GM12878 (cell line): ENCODE results near the gene PRC1. TPM values are rescaled to one million over a fixed set of nuclear protein-coding genes. Genes with fewer than 3 reads are reported as not detected.
A peak's percentile ranks its signal among the peaks of the same experiment; 100 is the strongest.

ENCODE experiments used
- ATAC-seq: fragments of 200-7000 bp; cut with Tn5 transposase; 3 replicates; pipeline ENCODE4 v1.9.1; 2020; ENCODE audit warnings: mild to moderate bottlenecking, moderate library complexity
- BruUV-seq: library from RNA; stranded (reverse); fragments of 400-500 nt; replicated peaks from 2 replicates; lab custom pipeline; 2021; lab: Mats Ljungman, UMichigan
- CTCF ChIA-PET: fragments of 300-600 bp; sonication (Branson Sonifier 250); formaldehyde crosslinking; extraction: SDS; loops from one replicate; lab custom pipeline; 2021; ENCODE audit warnings: inconsistent platforms; lab: Yijun Ruan, JAX
- POLR2A ChIA-PET: fragments of 350-600 bp; formaldehyde crosslinking; extraction: SDS; loops from one replicate; lab custom pipeline; 2021; ENCODE audit warnings: inconsistent platforms; lab: Charles Lee
- RAD21 ChIA-PET: fragments of 300-600 bp; sonication (Branson Sonifier 250); formaldehyde crosslinking; loops from one replicate; lab custom pipeline; 2023; ENCODE audit warnings: antibody characterized with exemption; ENCODE audit not compliant: unreplicated experiment; lab: Charles Lee
- SMC1A ChIA-PET: fragments of 300-600 bp; sonication (Branson Sonifier 250); formaldehyde crosslinking; loops from one replicate; lab custom pipeline; 2023; ENCODE audit not compliant: unreplicated experiment, uncharacterized antibody; lab: Charles Lee
- DNase-seq: peaks from one replicate; pipeline ENCODE4 v3.0.0-alpha.2; 2011; ENCODE audit warnings: low read depth, low spot score
- FAIRE-seq: peaks from 3 replicates; lab custom pipeline; 2011; peaks lifted over from hg19 to GRCh38; lab: Jason Lieb, UNC
- H2AFZ ChIP-seq: 2 replicates; pipeline ENCODE4 v1.6.0; 2011; ENCODE audit warnings: low read depth, low read length, control low read depth; ENCODE audit not compliant: control insufficient read depth
- H3K27ac ChIP-seq: 2 replicates; pipeline ENCODE4 v1.5.1; 2011; ENCODE audit warnings: control low read depth; ENCODE audit not compliant: control insufficient read depth, insufficient read depth
- H3K27me3 ChIP-seq, 2 experiments: replicated peaks in 1 of 2; 2 replicates each; pipeline versions ENCODE4 v1.6.0 to v1.6.1; 2011; ENCODE audit warnings: low read length in 1 of 2; ENCODE audit not compliant: control insufficient read depth in 2 of 2, insufficient read depth in 2 of 2
- H3K36me3 ChIP-seq, 2 experiments: 2 replicates each; pipeline ENCODE4 v1.5.1; 2011; ENCODE audit warnings: low read length in 1 of 2; ENCODE audit not compliant: control insufficient read depth in 2 of 2, insufficient read depth in 2 of 2
- H3K4me1 ChIP-seq: 2 replicates; pipeline ENCODE4 v1.6.1; 2011; ENCODE audit warnings: mild to moderate bottlenecking, low read length, moderate library complexity, mixed read lengths; ENCODE audit not compliant: control insufficient read depth, insufficient read depth
- H3K4me2 ChIP-seq: 2 replicates; pipeline ENCODE4 v1.6.0; 2011; ENCODE audit warnings: control low read depth; ENCODE audit not compliant: control insufficient read depth, insufficient read depth
- H3K4me3 ChIP-seq: fragments of 200-600 bp; sonication (generic); 2 replicates; pipeline ENCODE4 v1.5.1; 2016
- H3K79me2 ChIP-seq: 2 replicates; pipeline ENCODE4 v1.6.0; 2011; ENCODE audit warnings: low read length; ENCODE audit not compliant: control insufficient read depth, insufficient read depth
- H3K9ac ChIP-seq: 2 replicates; pipeline ENCODE4 v1.8.0; 2011; ENCODE audit warnings: low read length, control low read depth, mixed read lengths; ENCODE audit not compliant: control insufficient read depth, insufficient read depth
- H3K9me3 ChIP-seq: replicated peaks from 3 replicates; pipeline ENCODE4 v1.5.1; 2011; ENCODE audit warnings: mild to moderate bottlenecking, low read length; ENCODE audit not compliant: control insufficient read depth, insufficient read depth
- H4K20me1 ChIP-seq: 2 replicates; pipeline ENCODE4 v1.6.0; 2011; ENCODE audit not compliant: control insufficient read depth, insufficient read depth
- ASH2L ChIP-seq: fragments of 300-600, 200-600 bp; sonication (generic); IDR thresholded peaks from 2 replicates; pipeline ENCODE4 v1.6.1; 2017; ENCODE audit warnings: low read depth, mild to moderate bottlenecking, borderline replicate concordance
- CREM ChIP-seq: IDR thresholded peaks from 2 replicates; pipeline ENCODE4 v1.6.1; 2014; ENCODE audit warnings: antibody characterized with exemption, low read depth
- EED ChIP-seq: sonication (generic); IDR thresholded peaks from 2 replicates; pipeline ENCODE4 v1.6.1; 2016; ENCODE audit warnings: antibody characterized with exemption, low read depth
- EZH2 ChIP-seq: IDR thresholded peaks from 2 replicates; pipeline ENCODE4 v1.6.1; 2012; ENCODE audit warnings: low read depth, mild to moderate bottlenecking, control low read depth, inconsistent platforms, low read length, borderline replicate concordance; ENCODE audit not compliant: control insufficient read depth
- IKZF1 ChIP-seq: fragments of 450-650 bp; conservative IDR thresholded peaks from 2 replicates; pipeline ENCODE4 v1.6.1; 2017; ENCODE audit warnings: antibody characterized with exemption, mild to moderate bottlenecking
- JUNB ChIP-seq: IDR thresholded peaks from 2 replicates; pipeline ENCODE4 v1.6.1; 2016; ENCODE audit warnings: antibody characterized with exemption, mild to moderate bottlenecking
- KDM1A ChIP-seq: fragments of 200-600 bp; sonication (generic); IDR thresholded peaks from 2 replicates; pipeline ENCODE4 v1.6.1; 2016; ENCODE audit warnings: borderline replicate concordance
- NBN ChIP-seq: fragments of 450-650 bp; IDR thresholded peaks from 2 replicates; pipeline ENCODE4 v1.6.1; 2016
- NFIC ChIP-seq: IDR thresholded peaks from 2 replicates; pipeline ENCODE4 v1.6.1; 2012; ENCODE audit warnings: low read depth, mild to moderate bottlenecking, inconsistent platforms, low read length, moderate library complexity
- NFYB ChIP-seq: IDR thresholded peaks from 2 replicates; pipeline ENCODE4 v1.6.1; 2011; ENCODE audit warnings: low read depth, mild to moderate bottlenecking, low read length, improper control_type of control experiment, moderate library complexity; ENCODE audit not compliant: insufficient read depth
- NR2C1 ChIP-seq: fragments of 450-650 bp; IDR thresholded peaks from 2 replicates; pipeline ENCODE4 v1.6.1; 2017; ENCODE audit warnings: antibody characterized with exemption, mild to moderate bottlenecking, moderate library complexity
- STAT1 ChIP-seq: fragments of 450-650 bp; conservative IDR thresholded peaks from 2 replicates; pipeline ENCODE4 v1.6.1; 2014; ENCODE audit warnings: antibody characterized with exemption, mild to moderate bottlenecking
- SUPT20H ChIP-seq: IDR thresholded peaks from 2 replicates; pipeline ENCODE4 v1.6.1; 2011; ENCODE audit warnings: low read depth, mild to moderate bottlenecking, low read length, moderate library complexity, borderline replicate concordance; ENCODE audit not compliant: control insufficient read depth
- TARDBP ChIP-seq: IDR thresholded peaks from 2 replicates; pipeline ENCODE4 v1.6.1; 2016; ENCODE audit warnings: borderline replicate concordance
- YBX1 ChIP-seq: fragments of 450-650 bp; IDR thresholded peaks from 2 replicates; pipeline ENCODE4 v1.6.1; 2016; ENCODE audit warnings: antibody characterized with exemption
- WGBS: methylation state at CpG from one replicate; pipeline ENCODE4 v1.1.6; 2016; ENCODE audit warnings: low lambda C conversion rate; ENCODE audit not compliant: insufficient replicate concordance, insufficient coverage; ENCODE audit errors: missing lambda C conversion rate; 5-methylcytosine and 5-hydroxymethylcytosine counted together
- in situ Hi-C: fragments of 300-500 bp; cut with MboI; formaldehyde crosslinking; loops from 9 replicates; pipeline ENCODE4 v1.14.3; 2018; ENCODE audit warnings: mixed read lengths
- intact Hi-C: fragments of 100-400 bp; cut with micrococcal nuclease; formaldehyde crosslinking; loops from one replicate; pipeline ENCODE4 v1.14.2; 2022; ENCODE audit not compliant: unreplicated experiment
- polyA plus RNA-seq, 11 experiments: library from polyadenylated mRNA; depleted of rRNA in 4 of 11; unstranded in 6 of 11; stranded (reverse) in 5 of 11; fragments of >200 nt; fragmentation: Nextera tagmentation in 4 of 11; fragmentation: Illumina TruSeq in 1 of 11; extraction: Ambion mirVana in 4 of 11; extraction: Trizol in 1 of 11; gene quantifications; 1 replicate in 1 of 11; 2 replicates in 10 of 11; pipeline versions ENCODE4 v1.2.1 to v1.2.3, GENCODE V29; 2011 to 2016; ENCODE audit warnings: inconsistent platforms in 2 of 11, missing spikeins in 2 of 11, low read depth in 1 of 11
- total RNA-seq, 4 experiments: library from RNA; depleted of rRNA in 3 of 4; stranded (reverse); fragments of >200 nt in 3 of 4; fragmentation: Illumina TruSeq in 1 of 4; extraction: Trizol in 1 of 4; gene quantifications; 2 replicates each; pipeline versions ENCODE4 v1.2.1 to v1.2.3, GENCODE V29; 2013 to 2021
- TF ChIP-seq, protein P1 (sequence below): fragments of 450-650 bp; IDR thresholded peaks from 2 replicates; pipeline ENCODE4 v1.6.1; 2018; ENCODE audit warnings: borderline replicate concordance, mild to moderate bottlenecking; ENCODE audit not compliant: partially characterized antibody
- TF ChIP-seq, protein P2 (sequence below): fragments of 450-650 bp; IDR thresholded peaks from 2 replicates; pipeline ENCODE4 v1.6.1; 2017; ENCODE audit warnings: mild to moderate bottlenecking

Gene PRC1
- total and polyA plus RNA-seq, 10 of the 15 experiments (the other 5 are each of a cell fraction or from before 2014, with no cell fraction given): 100 to 241 (median 131) TPM

DNA sequence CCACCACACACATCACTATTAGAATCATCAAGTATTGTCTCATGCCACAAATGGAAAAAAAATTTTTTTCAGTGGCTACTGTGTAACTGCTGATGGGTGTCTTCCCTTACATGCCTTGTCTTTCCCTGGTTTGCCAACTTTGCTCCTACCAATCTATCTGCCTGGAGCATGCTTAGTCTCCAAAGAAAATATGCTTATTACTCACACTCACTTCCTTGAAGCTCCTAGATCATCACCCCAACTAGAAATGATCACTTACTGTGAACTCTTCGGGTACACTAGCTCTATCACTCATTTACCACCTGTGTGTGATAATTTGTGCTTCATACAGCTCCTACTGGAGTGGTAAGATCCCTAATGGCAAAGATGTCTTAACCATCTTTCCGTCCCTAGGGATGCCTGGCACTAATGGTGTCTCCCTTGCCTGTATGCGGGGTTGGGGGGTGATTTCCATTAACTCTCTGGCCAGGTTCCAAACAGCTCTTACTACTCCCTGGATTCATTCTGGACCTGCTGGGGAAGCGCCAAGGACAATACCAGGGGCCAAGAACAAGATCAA lies 27.3 kb upstream of the PRC1 start (continued):
- TF ChIP-seq NR2C1: no peak
- TF ChIP-seq JUNB: no peak
- TF ChIP-seq NFIC: no peak
- no peak for TF ChIP-seq TARDBP

DNA sequence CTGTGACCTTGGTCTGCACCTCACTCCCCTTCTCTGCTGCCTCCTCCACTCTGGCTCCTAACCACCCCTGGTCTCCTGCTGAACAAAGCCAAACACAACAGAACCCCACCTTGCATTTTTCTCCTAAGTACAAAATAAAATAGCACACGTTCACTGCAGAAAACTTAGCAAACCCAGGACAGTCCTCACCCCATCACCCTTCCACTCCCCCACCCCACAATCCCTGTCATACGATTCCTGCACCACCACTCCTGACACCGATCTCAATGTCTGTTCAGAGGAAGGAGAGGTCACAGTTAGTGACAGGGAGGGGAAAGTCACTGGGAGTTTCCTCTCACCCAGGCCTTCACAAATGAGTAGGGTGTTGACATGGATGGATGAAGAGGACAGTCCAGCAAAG lies 23.8 kb upstream of the PRC1 start:
- in situ Hi-C loops: no loop called here
- BruUV-seq: no TSS peak
- no peaks in the 10 kb centered on the region for H4K20me1 ChIP-seq
- TF ChIP-seq NFYB (no peak), KDM1A (no peak), STAT1 (no peak), NBN (no peak), ASH2L (no peak), SUPT20H (no peak), YBX1 (no peak), EED (no peak), EZH2 (no peak), IKZF1 (no peak), JUNB (no peak), CREM (no peak)
- TF ChIP-seq, protein P1, sequence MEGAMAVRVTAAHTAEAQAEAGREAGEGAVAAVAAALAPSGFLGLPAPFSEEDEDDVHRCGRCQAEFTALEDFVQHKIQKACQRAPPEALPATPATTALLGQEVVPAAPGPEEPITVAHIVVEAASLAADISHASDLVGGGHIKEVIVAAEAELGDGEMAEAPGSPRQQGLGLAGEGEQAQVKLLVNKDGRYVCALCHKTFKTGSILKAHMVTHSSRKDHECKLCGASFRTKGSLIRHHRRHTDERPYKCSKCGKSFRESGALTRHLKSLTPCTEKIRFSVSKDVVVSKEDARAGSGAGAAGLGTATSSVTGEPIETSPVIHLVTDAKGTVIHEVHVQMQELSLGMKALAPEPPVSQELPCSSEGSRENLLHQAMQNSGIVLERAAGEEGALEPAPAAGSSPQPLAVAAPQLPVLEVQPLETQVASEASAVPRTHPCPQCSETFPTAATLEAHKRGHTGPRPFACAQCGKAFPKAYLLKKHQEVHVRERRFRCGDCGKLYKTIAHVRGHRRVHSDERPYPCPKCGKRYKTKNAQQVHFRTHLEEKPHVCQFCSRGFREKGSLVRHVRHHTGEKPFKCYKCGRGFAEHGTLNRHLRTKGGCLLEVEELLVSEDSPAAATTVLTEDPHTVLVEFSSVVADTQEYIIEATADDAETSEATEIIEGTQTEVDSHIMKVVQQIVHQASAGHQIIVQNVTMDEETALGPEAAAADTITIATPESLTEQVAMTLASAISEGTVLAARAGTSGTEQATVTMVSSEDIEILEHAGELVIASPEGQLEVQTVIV: no peak
- TF ChIP-seq, protein P2, sequence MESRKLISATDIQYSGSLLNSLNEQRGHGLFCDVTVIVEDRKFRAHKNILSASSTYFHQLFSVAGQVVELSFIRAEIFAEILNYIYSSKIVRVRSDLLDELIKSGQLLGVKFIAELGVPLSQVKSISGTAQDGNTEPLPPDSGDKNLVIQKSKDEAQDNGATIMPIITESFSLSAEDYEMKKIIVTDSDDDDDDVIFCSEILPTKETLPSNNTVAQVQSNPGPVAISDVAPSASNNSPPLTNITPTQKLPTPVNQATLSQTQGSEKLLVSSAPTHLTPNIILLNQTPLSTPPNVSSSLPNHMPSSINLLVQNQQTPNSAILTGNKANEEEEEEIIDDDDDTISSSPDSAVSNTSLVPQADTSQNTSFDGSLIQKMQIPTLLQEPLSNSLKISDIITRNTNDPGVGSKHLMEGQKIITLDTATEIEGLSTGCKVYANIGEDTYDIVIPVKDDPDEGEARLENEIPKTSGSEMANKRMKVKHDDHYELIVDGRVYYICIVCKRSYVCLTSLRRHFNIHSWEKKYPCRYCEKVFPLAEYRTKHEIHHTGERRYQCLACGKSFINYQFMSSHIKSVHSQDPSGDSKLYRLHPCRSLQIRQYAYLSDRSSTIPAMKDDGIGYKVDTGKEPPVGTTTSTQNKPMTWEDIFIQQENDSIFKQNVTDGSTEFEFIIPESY: no peak
- TF ChIP-seq, all 136 proteins: peak for 0
- Histone ChIP-seq H3K4me3 (no peak overlapping the region), H3K36me3 (peaks cover 7 to 8% of the 10 kb centered on the region in 2 experiments; a peak in 3 of 4 replicates), H3K4me2 (peak overlapping the region; percentile 62), H2AFZ (no peak overlapping the region), H3K27me3 (no peaks in the 10 kb centered on the region), H3K9ac (peak overlapping the region; percentile 17; the same call in 1 of the 2 replicates), H3K79me2 (peaks cover 33% of the 10 kb centered on the region), H3K9me3 (no peaks in the 10 kb centered on the region), H3K27ac (no peak overlapping the region; the same call in 1 of the 2 replicates), H3K4me1 (peaks cover 3% of the 10 kb centered on the region; the same call in 1 of the 2 replicates)
- CTCF ChIA-PET: no interaction called here
- DNase-seq (no peak), FAIRE-seq (no peak), ATAC-seq (peak; percentile 23)
- POLR2A ChIA-PET: no interaction called here
- SMC1A ChIA-PET: interaction anchor here (0.8 kb wide), 1 partner anchor 8 kb away, joined by 3 read pairs; no protein-coding TSS in a partner anchor
- 16% methylated on average over 3 of the region's 3 CpGs for WGBS
- RAD21 ChIA-PET: no interaction called here
- intact Hi-C loops: no loop called here
